OCI-LY1 (cell line): ENCODE measurements around the gene PTPMT1.
"Not testable (repeated sequence)": the region's sequence is repeated elsewhere in the genome, so short reads cannot be mapped to it uniquely, and the experiment has no call there.

Experiments used
- CTCF ChIP-seq: fragments of 200-600 bp; sonication (generic), shearing (Covaris generic); IDR thresholded peaks from 2 replicates; pipeline ENCODE4 v1.5.1; 2017; ENCODE audit warnings: mild to moderate bottlenecking, antibody characterized with exemption, low read length, moderate library complexity, mixed read lengths
- EZH2 ChIP-seq: fragments of 200-600 bp; sonication (generic), shearing (Covaris generic); IDR thresholded peaks from 2 replicates; pipeline ENCODE4 v1.8.0; 2017; ENCODE audit warnings: borderline replicate concordance, mixed run types, mild to moderate bottlenecking, antibody characterized with exemption, low read length, moderate library complexity, mixed read lengths

- not testable (repeated sequence) for TF ChIP-seq CTCF, EZH2
Observed at GRCh38 chr11:47562393-47562792, 3.0 kb upstream of the PTPMT1 start.
